Adrenal gland (tissue), 5 donors: ENCODE measurements around the gene GPX8.

Experiments used
- CTCF ChIP-seq, 6 experiments: fragments of 450-650 bp in 4 of 6; fragments of 200-600 bp in 2 of 6; sonication (generic) in 1 of 6; IDR thresholded peaks; 1 replicate in 5 of 6; 2 replicates in 1 of 6; pipeline versions ENCODE4 v1.5.1 to v1.8.0; 2016 to 2021; ENCODE audit warnings: antibody characterized with exemption in 6 of 6, mild to moderate bottlenecking in 2 of 6, moderate library complexity in 1 of 6
- POLR2A ChIP-seq, 2 donors: fragments of 450-650 bp; IDR thresholded peaks; one replicate each; pipeline ENCODE4 v1.6.1; 2017; ENCODE audit warnings: antibody characterized with exemption in 2 of 2, mild to moderate bottlenecking in 2 of 2, moderate library complexity in 1 of 2
- donor health status: DM: no; HTN: no; CAD: no.

- TF ChIP-seq CTCF (IDR thresholded peaks at IDR 0.05), result no peak
- TF ChIP-seq POLR2A (IDR thresholded peaks at IDR 0.05), result peak in 1 of 2 donors; percentile 42
These were observed 680 bp downstream of the GPX8 start for GRCh38 chr5:55160493-55161209.
